Panc1 (cell line): Measurements from ENCODE around the gene ZG16B. TPM values are rescaled to one million over a fixed set of nuclear protein-coding genes. Genes with fewer than 3 reads are reported as not detected.

Experiments
- ATAC-seq: fragments of 200-7000 bp; cut with Tn5 transposase; 2 replicates; pipeline ENCODE4 v1.9.1; 2020; ENCODE audit warnings: mild to moderate bottlenecking, moderate library complexity
- BruUV-seq: library from RNA; stranded (reverse); fragments of 400-500 nt; replicated peaks from 2 replicates; lab custom pipeline; 2021; lab: Mats Ljungman, UMichigan
- CTCF ChIA-PET: fragments of 300-600 bp; sonication (Branson Sonifier 250); formaldehyde crosslinking; loops from one replicate; lab custom pipeline; 2022; ENCODE audit warnings: antibody characterized with exemption; lab: Charles Lee
- POLR2A ChIA-PET: fragments of 300-600 bp; sonication (Branson Sonifier 250); formaldehyde crosslinking; loops from one replicate; lab custom pipeline; 2022; ENCODE audit warnings: antibody characterized with exemption; lab: Charles Lee
- DNase-seq: peaks from one replicate; pipeline ENCODE4 v3.0.0-alpha.2; 2010; ENCODE audit warnings: low read depth, low spot score
- H3K27ac ChIP-seq: 2 replicates; pipeline ENCODE4 v1.5.1; 2011; ENCODE audit warnings: mild to moderate bottlenecking, low read length, inconsistent platforms
- H3K27me3 ChIP-seq: fragments of 200-500 bp; sonication (Bioruptor generic); 2 replicates; pipeline ENCODE4 v1.6.0; 2014; ENCODE audit warnings: low read length, inconsistent platforms; ENCODE audit not compliant: control insufficient read depth, insufficient read depth
- H3K36me3 ChIP-seq: fragments of 200-500 bp; sonication (Bioruptor generic); 2 replicates; pipeline ENCODE4 v1.5.1; 2014; ENCODE audit warnings: inconsistent platforms, mild to moderate bottlenecking, low read length, moderate library complexity; ENCODE audit not compliant: control insufficient read depth, insufficient read depth
- H3K4me1 ChIP-seq: 2 replicates; pipeline ENCODE4 v1.5.1; 2011; ENCODE audit warnings: inconsistent platforms, mild to moderate bottlenecking, low read length, moderate library complexity; ENCODE audit not compliant: control insufficient read depth, insufficient read depth
- H3K4me3 ChIP-seq, 2 experiments: 2 replicates each; pipeline ENCODE4 v1.5.1; 2011 to 2012; ENCODE audit warnings: low read depth in 2 of 2, low read length in 2 of 2, mild to moderate bottlenecking in 2 of 2, inconsistent platforms in 1 of 2, moderate library complexity in 1 of 2
- H3K9me3 ChIP-seq: fragments of 200-500 bp; sonication (Bioruptor generic); 2 replicates; pipeline ENCODE4 v1.5.1; 2014; ENCODE audit warnings: low read depth, mild to moderate bottlenecking, inconsistent platforms, low read length, moderate library complexity; ENCODE audit not compliant: control insufficient read depth, insufficient read depth
- SIN3A ChIP-seq: IDR thresholded peaks from 2 replicates; pipeline ENCODE4 v1.6.1; 2012; ENCODE audit warnings: low read depth, mild to moderate bottlenecking, low read length, moderate library complexity, borderline replicate concordance; ENCODE audit not compliant: insufficient read depth
- in situ Hi-C: cut with HindIII; loops from 2 replicates; pipeline ENCODE4 v1.10.0; 2016; ENCODE audit warnings: low sequenced_read_pairs, low pct_unique_long_range_greater_than_20kb
- intact Hi-C: fragments of 100-400 bp; cut with micrococcal nuclease; formaldehyde crosslinking; loops from one replicate; pipeline ENCODE4 v1.10.0; 2022; ENCODE audit not compliant: unreplicated experiment
- total RNA-seq: library from RNA; stranded (reverse); gene quantifications from one replicate; pipeline ENCODE4 v1.2.1, GENCODE V29; 2021; ENCODE audit not compliant: unreplicated experiment
- TF ChIP-seq, protein P1 (sequence below): fragments of 450-650 bp; IDR thresholded peaks from 2 replicates; pipeline ENCODE4 v1.5.1; 2017; ENCODE audit warnings: mild to moderate bottlenecking
- TF ChIP-seq, protein P2 (sequence below), 2 experiments: IDR thresholded peaks; 2 replicates each; pipeline ENCODE4 v1.6.1; 2011 to 2012; ENCODE audit warnings: low read depth in 2 of 2, control low read depth in 1 of 2, low read length in 1 of 2, mild to moderate bottlenecking in 1 of 2, moderate library complexity in 1 of 2; ENCODE audit not compliant: insufficient read depth in 1 of 2

ZG16B gene
- total RNA-seq, 1 experiment from 2014 or later, result 9.1 TPM

- BruUV-seq, result no TSS peak
- in situ Hi-C loops (no loop called here), intact Hi-C loops (no loop called here)
- Histone ChIP-seq H3K27ac (0 out of 2 replicates have a peak within 1 kb of the TSS, but pooled peaks have one; percentile 46), H3K4me3 (no peak within 1 kb of the TSS), H3K36me3 (no peaks in the 10 kb centered on the region), H3K4me1 (peaks cover 10% of the 10 kb centered on the region; the same call in 1 of the 2 replicates), H3K27me3 (no peaks in the 10 kb centered on the region), H3K9me3 (no peaks in the 10 kb centered on the region)
- TF ChIP-seq, protein P1, sequence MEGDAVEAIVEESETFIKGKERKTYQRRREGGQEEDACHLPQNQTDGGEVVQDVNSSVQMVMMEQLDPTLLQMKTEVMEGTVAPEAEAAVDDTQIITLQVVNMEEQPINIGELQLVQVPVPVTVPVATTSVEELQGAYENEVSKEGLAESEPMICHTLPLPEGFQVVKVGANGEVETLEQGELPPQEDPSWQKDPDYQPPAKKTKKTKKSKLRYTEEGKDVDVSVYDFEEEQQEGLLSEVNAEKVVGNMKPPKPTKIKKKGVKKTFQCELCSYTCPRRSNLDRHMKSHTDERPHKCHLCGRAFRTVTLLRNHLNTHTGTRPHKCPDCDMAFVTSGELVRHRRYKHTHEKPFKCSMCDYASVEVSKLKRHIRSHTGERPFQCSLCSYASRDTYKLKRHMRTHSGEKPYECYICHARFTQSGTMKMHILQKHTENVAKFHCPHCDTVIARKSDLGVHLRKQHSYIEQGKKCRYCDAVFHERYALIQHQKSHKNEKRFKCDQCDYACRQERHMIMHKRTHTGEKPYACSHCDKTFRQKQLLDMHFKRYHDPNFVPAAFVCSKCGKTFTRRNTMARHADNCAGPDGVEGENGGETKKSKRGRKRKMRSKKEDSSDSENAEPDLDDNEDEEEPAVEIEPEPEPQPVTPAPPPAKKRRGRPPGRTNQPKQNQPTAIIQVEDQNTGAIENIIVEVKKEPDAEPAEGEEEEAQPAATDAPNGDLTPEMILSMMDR, result no peak
- TF ChIP-seq, protein P2, sequence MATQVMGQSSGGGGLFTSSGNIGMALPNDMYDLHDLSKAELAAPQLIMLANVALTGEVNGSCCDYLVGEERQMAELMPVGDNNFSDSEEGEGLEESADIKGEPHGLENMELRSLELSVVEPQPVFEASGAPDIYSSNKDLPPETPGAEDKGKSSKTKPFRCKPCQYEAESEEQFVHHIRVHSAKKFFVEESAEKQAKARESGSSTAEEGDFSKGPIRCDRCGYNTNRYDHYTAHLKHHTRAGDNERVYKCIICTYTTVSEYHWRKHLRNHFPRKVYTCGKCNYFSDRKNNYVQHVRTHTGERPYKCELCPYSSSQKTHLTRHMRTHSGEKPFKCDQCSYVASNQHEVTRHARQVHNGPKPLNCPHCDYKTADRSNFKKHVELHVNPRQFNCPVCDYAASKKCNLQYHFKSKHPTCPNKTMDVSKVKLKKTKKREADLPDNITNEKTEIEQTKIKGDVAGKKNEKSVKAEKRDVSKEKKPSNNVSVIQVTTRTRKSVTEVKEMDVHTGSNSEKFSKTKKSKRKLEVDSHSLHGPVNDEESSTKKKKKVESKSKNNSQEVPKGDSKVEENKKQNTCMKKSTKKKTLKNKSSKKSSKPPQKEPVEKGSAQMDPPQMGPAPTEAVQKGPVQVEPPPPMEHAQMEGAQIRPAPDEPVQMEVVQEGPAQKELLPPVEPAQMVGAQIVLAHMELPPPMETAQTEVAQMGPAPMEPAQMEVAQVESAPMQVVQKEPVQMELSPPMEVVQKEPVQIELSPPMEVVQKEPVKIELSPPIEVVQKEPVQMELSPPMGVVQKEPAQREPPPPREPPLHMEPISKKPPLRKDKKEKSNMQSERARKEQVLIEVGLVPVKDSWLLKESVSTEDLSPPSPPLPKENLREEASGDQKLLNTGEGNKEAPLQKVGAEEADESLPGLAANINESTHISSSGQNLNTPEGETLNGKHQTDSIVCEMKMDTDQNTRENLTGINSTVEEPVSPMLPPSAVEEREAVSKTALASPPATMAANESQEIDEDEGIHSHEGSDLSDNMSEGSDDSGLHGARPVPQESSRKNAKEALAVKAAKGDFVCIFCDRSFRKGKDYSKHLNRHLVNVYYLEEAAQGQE (IDR thresholded peaks at IDR 0.05; ENCODE audit: insufficient read depth in 1 of 2, low read depth in 2 of 2, low read length in 1 of 2), result no peak
- ChIA-PET CTCF (no interaction called here), POLR2A (no interaction called here)
- DNase-seq (no peak), ATAC-seq (0 out of 2 replicates have a peak, but pooled peaks have one; percentile 28)
Observed at GRCh38 chr16:2787406-2787805, 42.7 kb upstream of the ZG16B start, which contains the start of gene PRSS33. PRSS33 (minus strand) TSS chr16:2787560; CDS start chr16:2786547, 1,013 bp downstream.

GRCh38 chr16:2787961-2788360, 42.1 kb upstream of the ZG16B start:
- DNase-seq (no peak), ATAC-seq (no peak)
- Histone ChIP-seq H3K27me3 (no peaks in the 10 kb centered on the region), H3K9me3 (no peaks in the 10 kb centered on the region), H3K4me1 (peaks cover 10% of the 10 kb centered on the region; the same call in 1 of the 2 replicates), H3K36me3 (no peaks in the 10 kb centered on the region), H3K4me3 (no peak overlapping the region), H3K27ac (no peak overlapping the region)
- in situ Hi-C loops, result no loop called here
- POLR2A ChIA-PET, result no interaction called here
- CTCF ChIA-PET, result no interaction called here
- intact Hi-C loops, result no loop called here
- TF ChIP-seq, protein P2 (IDR thresholded peaks at IDR 0.05; ENCODE audit: insufficient read depth in 1 of 2, low read depth in 2 of 2, low read length in 1 of 2), result no peak
- TF ChIP-seq SIN3A, result no peak
- TF ChIP-seq, protein P1, result no peak
- BruUV-seq, result no TSS peak
